H54 (cell line): ENCODE measurements around the gene ZNF552.
A peak's percentile ranks its signal among the peaks of the same experiment; 100 is the strongest.
"Not testable (repeated sequence)": the region's sequence is repeated elsewhere in the genome, so short reads cannot be mapped to it uniquely, and the experiment has no call there.

Experiments used
- DNase-seq: peaks from one replicate; pipeline ENCODE4 v3.0.0; 2011; ENCODE audit warnings: low spot score, mixed read lengths; ENCODE audit not compliant: insufficient read length
- FAIRE-seq: peaks from 3 replicates; lab custom pipeline; 2011; peaks lifted over from hg19 to GRCh38; lab: Jason Lieb, UNC
- POLR2A ChIP-seq: IDR thresholded peaks from 2 replicates; pipeline ENCODE4 v1.6.1; 2011; ENCODE audit warnings: low read depth, mild to moderate bottlenecking, low read length

ZNF552 gene

GRCh38 chr19:57814505-57815246 lies at the start of gene ZNF552:
ZNF552 (minus strand) TSS chr19:57814913; CDS start chr19:57814743, 170 bp downstream.
- peak; percentile 70 for TF ChIP-seq POLR2A
- no peak for FAIRE-seq

GRCh38 chr19:57862351-57862750 lies 47.6 kb upstream of the ZNF552 start:
- DNase-seq, FAIRE-seq: not testable (repeated sequence)

More at GRCh38 chr19:57814505-57815246, at the start of gene ZNF552:
- peak; percentile 56 for DNase-seq

DNA sequence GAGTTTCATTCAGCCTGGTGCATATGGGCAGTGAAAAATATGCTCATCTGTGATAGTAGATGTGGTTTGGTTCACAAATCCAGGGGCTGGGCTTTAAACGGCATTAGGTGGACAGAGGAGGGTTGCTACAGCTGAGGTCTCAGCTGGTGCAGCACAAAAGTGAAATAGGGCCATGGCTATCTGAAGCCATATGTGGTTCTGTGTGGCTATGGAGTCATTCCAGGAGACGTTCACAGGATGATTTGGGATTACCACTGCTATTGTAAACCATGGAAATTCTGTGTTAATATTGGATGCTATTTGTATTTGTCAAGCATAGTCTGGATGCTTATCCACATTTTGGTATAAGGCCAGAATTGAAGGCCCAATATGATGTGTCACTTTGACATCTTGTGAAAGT lies 39.4 kb upstream of the ZNF552 start:
- not testable (repeated sequence) for FAIRE-seq, DNase-seq

- DNase-seq, FAIRE-seq: not testable (repeated sequence)
Observed at GRCh38 chr19:57851812-57852603, 37.3 kb upstream of the ZNF552 start.

DNA sequence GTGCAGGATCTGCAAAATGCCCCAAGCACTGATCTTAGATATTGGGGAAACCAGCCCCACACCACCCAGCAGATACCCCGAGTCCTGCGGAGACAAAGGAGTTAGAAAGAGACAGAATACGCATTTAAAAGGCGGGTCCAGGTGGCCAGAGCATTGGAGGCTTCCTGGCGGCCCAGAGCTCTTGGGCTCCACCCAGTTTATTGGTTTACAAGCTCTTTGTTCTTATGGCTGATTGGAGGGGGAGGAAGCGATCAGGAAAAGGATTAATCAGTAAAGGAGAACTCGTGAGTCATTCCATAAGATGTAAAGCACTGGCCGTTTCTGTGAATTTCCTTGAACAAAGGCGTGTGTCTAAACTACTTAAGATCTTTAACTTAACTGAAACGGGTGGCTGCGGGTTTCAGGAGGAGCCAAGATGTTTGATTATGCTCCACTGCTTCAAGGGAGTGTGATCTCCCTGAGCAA lies 35.9 kb upstream of the ZNF552 start:
- TF ChIP-seq POLR2A: no peak
- no peak for FAIRE-seq
- DNase-seq: no peak

DNA sequence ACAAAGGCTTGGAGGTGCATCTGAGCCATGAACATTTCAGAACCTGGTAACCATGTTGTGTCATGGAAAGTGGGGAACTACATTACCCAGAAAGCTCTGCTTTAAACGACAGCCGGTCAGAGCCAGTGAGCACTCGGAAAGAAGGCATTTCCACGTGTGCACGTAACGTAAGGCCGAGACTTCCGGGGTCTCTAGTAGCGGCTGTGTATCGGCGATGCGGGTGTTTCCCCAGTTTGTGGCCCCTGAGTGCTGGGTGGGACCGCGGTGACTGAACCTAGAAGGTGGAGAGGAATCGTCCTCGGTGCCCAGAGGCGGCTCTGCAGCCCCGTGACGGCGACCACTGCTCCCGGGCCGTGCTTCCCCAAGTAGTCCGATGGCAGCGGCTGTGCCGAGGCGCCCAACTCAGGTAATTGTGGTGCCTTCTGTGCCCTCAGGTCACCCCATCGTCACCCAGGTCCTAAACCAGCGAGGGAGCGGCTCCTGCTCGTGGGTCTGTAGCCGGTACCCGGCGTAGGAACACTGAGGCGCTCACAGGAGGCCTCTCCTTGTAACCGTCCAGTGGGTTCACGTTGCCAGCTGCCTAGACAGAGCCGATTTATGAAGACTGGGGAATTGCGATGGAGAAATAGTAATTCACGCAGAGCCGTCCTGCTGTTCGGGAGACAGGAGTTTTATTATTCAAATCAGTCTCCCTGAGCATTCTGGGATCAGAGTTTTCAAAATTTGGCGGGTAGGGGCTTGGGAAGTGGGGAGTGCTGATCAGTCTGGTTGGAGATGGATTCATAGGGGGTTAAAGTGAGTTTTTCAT lies 35.2 kb upstream of the ZNF552 start, which contains the start of gene ZNF587:
Gene ZNF587 (plus strand): TSS at position 194 of the 808 bp plus-strand sequence. CDS start 180 bp downstream, at position 374.
- peak; percentile 49 for TF ChIP-seq POLR2A
- DNase-seq (peak; percentile 75), FAIRE-seq (peak; percentile 11)

DNA sequence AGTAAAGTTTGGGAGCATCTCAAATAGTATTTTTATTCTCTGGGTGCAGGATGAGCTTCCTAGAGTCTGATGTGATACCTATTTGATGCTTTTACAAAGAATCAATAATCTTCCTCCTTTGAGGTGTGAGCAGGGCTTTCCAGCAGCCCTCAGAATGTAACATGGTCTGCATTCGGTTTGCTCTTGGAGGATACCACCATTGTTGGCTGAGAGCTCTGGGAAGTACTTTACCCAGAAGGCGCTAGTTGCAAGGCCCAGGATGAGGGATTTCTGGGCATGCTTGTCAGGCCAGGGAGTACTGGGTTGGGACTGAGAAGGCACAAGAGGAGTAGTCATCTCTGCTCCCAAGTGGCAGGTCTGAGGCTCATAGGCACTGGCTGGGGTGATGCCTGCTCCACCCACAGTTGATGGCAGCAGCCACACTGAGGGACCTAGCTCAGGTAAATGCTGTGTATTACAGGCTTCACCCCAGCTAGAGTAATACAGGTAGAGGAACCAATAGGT lies 34.5 kb upstream of the ZNF552 start:
- not testable (repeated sequence) for FAIRE-seq, DNase-seq

DNA sequence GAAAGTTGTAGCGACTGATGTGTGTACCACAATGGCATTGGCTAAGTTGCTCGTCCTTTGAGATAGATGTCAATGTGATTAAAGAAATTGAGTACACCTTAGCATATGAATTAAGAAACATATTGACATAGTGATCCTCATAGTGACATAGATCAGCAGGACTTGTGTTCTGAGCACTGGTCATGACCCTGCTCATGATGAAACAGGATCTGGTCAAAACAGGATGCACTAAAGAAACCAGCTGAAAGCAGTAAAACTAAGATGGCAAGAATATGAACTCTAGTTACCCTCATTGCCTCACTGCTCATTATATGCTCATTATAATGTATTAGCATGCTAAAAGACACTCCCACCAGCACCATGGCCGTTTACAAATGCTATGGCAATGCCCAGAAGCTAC lies 32.5 kb upstream of the ZNF552 start:
- not testable (repeated sequence) for FAIRE-seq, DNase-seq

GRCh38 chr19:57841122-57841763 lies 26.5 kb upstream of the ZNF552 start:
- TF ChIP-seq POLR2A: no peak
- FAIRE-seq (no peak), DNase-seq (no peak)

DNA sequence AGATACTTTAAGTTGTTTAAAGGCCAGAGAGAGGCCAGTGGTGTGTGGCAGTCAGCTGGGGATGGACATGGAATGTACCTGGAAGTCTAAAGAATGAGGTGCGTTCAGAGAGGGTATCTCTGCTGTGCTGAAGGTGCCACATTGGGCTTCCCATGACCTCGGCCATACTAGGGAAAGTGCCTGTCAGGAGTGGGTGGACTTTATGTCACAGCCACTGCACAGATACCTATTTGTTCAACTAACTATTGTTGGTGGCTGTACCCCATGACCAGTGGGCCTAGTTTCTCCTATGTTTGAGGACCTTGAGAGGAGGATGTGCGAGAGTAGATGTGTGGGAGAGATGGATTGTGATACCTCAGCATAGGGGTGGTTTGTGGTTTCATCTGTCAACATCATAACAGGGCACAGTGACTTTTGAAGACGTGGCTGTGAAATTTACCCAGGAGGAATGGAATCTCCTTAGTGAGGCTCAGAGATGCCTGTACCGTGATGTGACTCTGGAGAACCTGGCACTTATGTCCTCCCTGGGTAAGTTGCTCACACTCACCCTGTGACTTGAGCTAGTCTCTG lies 24.0 kb upstream of the ZNF552 start:
- DNase-seq, FAIRE-seq: not testable (repeated sequence)

- not testable (repeated sequence) for FAIRE-seq
Observed at GRCh38 chr19:57836991-57837390, 22.3 kb upstream of the ZNF552 start.

GRCh38 chr19:57830071-57830602 lies 15.4 kb upstream of the ZNF552 start, which contains the start of gene ZNF587B:
ZNF587B (plus strand) TSS chr19:57830299; CDS start chr19:57830529, 230 bp downstream.
- FAIRE-seq: no peak
- no peak for TF ChIP-seq POLR2A

More at GRCh38 chr19:57836991-57837390, 22.3 kb upstream of the ZNF552 start:
- DNase-seq: not testable (repeated sequence)

More at GRCh38 chr19:57830071-57830602, 15.4 kb upstream of the ZNF552 start, which contains the start of gene ZNF587B:
- DNase-seq: no peak
